ENCODE data around the gene CALR.

DNA sequence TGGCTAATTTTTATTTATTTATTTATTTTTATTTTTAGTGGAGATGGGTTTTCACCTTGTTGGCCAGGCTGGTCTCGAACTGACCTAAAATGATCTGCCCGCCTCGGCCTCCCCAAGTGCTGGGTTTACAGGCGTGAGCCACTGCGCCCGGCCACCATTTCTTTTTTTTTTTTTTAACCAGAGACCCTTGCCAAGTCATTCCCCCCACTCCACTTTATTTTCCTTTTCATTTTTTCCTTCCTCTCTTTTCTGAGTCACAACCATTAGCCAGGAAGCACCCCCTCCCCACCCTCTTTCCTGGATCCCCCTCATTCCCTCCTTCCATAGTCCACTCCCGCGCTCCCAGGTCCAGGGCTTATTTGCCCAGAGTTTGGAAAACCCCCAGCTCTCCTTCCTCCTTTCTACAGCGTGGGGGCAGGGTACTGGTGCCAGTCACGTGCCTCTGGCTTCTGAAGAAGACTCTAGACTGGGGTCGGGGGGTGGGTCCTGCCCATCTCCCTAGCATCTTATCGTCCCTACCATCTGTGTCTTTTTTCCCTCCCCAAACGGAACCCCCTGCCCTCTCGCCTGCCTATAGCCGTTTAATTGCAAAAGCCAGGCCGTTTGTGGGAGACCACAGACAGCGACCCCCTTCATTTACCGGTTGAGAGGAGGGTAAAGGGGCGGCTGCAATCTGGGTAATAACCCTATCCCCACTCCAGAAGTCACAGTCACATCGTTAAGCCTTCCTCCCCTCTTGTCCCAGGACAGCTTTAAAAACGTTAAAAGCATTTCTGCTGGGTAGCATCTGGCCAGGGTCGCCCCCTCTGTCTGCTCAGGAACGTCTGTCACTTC is 1.1 kb upstream of the CALR start:
- no peak for TF ChIP-seq CTCF (IDR thresholded peaks at IDR 0.05)
- TF ChIP-seq POLR2A (IDR thresholded peaks at IDR 0.05), result no peak

All from lower leg skin (tissue), 3 donors.